HCT116 (cell line): Measurements from ENCODE around the gene MCF2L2.

Source experiments
- ELF1 ChIP-seq: IDR thresholded peaks from 2 replicates; pipeline ENCODE4 v1.6.1; 2012; ENCODE audit warnings: low read depth, borderline replicate concordance
- EZH2phosphoT487 ChIP-seq: fragments of 200-600 bp; IDR thresholded peaks from 2 replicates; pipeline ENCODE4 v1.6.1; 2018; ENCODE audit warnings: antibody characterized with exemption, borderline replicate concordance
- POLR2A ChIP-seq: IDR thresholded peaks from 2 replicates; pipeline ENCODE4 v1.7.0; 2011; ENCODE audit warnings: borderline replicate concordance; ENCODE audit not compliant: insufficient read depth, insufficient read length; ENCODE audit errors: extremely low read depth
- POLR2AphosphoS5 ChIP-seq: IDR thresholded peaks from 2 replicates; pipeline ENCODE4 v1.6.1; 2011; ENCODE audit warnings: mild to moderate bottlenecking, low read depth, low read length, moderate library complexity
- ZBTB33 ChIP-seq: IDR thresholded peaks from 2 replicates; pipeline ENCODE4 v1.6.1; 2011; ENCODE audit warnings: mild to moderate bottlenecking, low read length, moderate library complexity; ENCODE audit not compliant: insufficient replicate concordance; ENCODE audit errors: extremely low read depth
- ZFX ChIP-seq: fragments of 450-650 bp; IDR thresholded peaks from 2 replicates; pipeline ENCODE4 v1.6.1; 2017
- ZNF274 ChIP-seq: fragments of 200-500 bp; sonication (Bioruptor generic); IDR thresholded peaks from 2 replicates; pipeline ENCODE4 v1.6.1; 2014; ENCODE audit warnings: mild to moderate bottlenecking, low read depth, low read length, inconsistent platforms
- TF ChIP-seq, protein P1 (sequence below), 3 experiments: fragments of 200-600 bp in 1 of 3; sonication (generic) in 1 of 3; IDR thresholded peaks in 2 of 3; conservative IDR thresholded peaks in 1 of 3; 2 replicates each; pipeline ENCODE4 v1.5.1; 2012 to 2017; ENCODE audit warnings: low read depth in 2 of 3, low read length in 2 of 3, antibody characterized with exemption in 1 of 3, borderline replicate concordance in 1 of 3, control low read depth in 1 of 3, mild to moderate bottlenecking in 1 of 3, mixed read lengths in 1 of 3, mixed run types in 1 of 3, moderate library complexity in 1 of 3; ENCODE audit not compliant: insufficient read depth in 1 of 3
- TF ChIP-seq, protein P2 (sequence below): IDR thresholded peaks from 2 replicates; pipeline ENCODE4 v1.6.1; 2012; ENCODE audit warnings: low read depth

DNA sequence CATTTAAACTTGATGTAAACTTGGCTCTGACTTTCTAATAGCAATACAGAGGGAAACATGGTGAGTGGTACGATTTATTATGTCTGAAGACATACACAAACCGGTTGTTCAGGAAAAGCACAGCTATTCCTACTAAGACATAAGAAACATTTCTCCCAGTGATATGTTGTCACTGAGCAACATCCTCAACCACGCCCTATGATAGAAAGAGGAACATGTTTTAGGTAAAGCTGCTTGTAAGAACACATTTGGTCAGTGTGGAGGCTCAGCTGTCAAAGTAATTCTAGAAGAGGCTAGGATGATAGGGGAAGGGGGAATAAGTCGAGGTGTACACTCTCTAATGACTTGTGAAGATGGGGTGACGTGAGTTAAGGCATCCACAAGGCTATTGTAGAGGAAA, 218.1 kb downstream of the MCF2L2 start:
- TF ChIP-seq EZH2phosphoT487 (no peak), ZNF274 (no peak), POLR2A (no peak), ZBTB33 (no peak), POLR2AphosphoS5 (no peak), ZFX (no peak), ELF1 (no peak)
- TF ChIP-seq, protein P1, sequence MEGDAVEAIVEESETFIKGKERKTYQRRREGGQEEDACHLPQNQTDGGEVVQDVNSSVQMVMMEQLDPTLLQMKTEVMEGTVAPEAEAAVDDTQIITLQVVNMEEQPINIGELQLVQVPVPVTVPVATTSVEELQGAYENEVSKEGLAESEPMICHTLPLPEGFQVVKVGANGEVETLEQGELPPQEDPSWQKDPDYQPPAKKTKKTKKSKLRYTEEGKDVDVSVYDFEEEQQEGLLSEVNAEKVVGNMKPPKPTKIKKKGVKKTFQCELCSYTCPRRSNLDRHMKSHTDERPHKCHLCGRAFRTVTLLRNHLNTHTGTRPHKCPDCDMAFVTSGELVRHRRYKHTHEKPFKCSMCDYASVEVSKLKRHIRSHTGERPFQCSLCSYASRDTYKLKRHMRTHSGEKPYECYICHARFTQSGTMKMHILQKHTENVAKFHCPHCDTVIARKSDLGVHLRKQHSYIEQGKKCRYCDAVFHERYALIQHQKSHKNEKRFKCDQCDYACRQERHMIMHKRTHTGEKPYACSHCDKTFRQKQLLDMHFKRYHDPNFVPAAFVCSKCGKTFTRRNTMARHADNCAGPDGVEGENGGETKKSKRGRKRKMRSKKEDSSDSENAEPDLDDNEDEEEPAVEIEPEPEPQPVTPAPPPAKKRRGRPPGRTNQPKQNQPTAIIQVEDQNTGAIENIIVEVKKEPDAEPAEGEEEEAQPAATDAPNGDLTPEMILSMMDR (IDR thresholded peaks at IDR 0.05 in 2 of 3, conservative IDR thresholded peaks at IDR 0.05 in 1 of 3; ENCODE audit: borderline replicate concordance in 1 of 3, insufficient read depth in 1 of 3, low read depth in 2 of 3, low read length in 2 of 3), result no peak
- TF ChIP-seq, protein P2, sequence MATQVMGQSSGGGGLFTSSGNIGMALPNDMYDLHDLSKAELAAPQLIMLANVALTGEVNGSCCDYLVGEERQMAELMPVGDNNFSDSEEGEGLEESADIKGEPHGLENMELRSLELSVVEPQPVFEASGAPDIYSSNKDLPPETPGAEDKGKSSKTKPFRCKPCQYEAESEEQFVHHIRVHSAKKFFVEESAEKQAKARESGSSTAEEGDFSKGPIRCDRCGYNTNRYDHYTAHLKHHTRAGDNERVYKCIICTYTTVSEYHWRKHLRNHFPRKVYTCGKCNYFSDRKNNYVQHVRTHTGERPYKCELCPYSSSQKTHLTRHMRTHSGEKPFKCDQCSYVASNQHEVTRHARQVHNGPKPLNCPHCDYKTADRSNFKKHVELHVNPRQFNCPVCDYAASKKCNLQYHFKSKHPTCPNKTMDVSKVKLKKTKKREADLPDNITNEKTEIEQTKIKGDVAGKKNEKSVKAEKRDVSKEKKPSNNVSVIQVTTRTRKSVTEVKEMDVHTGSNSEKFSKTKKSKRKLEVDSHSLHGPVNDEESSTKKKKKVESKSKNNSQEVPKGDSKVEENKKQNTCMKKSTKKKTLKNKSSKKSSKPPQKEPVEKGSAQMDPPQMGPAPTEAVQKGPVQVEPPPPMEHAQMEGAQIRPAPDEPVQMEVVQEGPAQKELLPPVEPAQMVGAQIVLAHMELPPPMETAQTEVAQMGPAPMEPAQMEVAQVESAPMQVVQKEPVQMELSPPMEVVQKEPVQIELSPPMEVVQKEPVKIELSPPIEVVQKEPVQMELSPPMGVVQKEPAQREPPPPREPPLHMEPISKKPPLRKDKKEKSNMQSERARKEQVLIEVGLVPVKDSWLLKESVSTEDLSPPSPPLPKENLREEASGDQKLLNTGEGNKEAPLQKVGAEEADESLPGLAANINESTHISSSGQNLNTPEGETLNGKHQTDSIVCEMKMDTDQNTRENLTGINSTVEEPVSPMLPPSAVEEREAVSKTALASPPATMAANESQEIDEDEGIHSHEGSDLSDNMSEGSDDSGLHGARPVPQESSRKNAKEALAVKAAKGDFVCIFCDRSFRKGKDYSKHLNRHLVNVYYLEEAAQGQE, result no peak
